Lower leg skin (tissue), 3 donors: ENCODE results near the gene CLEC3A.

Experiments
- CTCF ChIP-seq, 3 donors: fragments of 450-650 bp; IDR thresholded peaks; one replicate each; pipeline ENCODE4 v1.5.1; 2016; ENCODE audit warnings: antibody characterized with exemption in 3 of 3, mild to moderate bottlenecking in 3 of 3, moderate library complexity in 2 of 3
- POLR2A ChIP-seq, 2 donors: fragments of 450-650 bp; IDR thresholded peaks; one replicate each; pipeline ENCODE4 v1.6.1; 2016 to 2017; ENCODE audit warnings: antibody characterized with exemption in 2 of 2, mild to moderate bottlenecking in 1 of 2, moderate library complexity in 1 of 2

DNA sequence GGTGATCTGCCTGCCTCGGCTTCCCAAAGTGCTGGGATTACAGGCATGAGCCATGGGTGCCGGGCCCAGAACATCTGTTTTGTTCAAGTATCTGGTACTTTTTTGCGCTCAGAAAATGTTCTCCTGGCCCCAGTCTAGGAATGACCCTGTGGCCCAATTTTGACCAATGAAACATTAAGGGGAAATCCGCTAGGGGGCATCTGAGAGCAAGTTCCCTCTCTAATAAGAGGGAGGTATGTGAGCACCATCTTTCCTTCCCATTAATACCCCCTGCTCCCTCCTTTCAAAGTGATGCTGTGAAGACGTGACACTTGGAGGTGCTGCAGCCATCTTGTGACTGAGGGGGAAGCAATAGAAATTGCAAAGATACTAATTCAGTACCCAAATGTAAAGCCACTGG is 16.5 kb upstream of the CLEC3A start:
- no peak for TF ChIP-seq CTCF (IDR thresholded peaks at IDR 0.05)
- TF ChIP-seq POLR2A (IDR thresholded peaks at IDR 0.05) = no peak
